ENCODE results near the gene UQCRFS1. TPM values are rescaled to one million over a fixed set of nuclear protein-coding genes. Genes with fewer than 3 reads are reported as not detected.
"Not testable (repeated sequence)": the region's sequence is repeated elsewhere in the genome, so short reads cannot be mapped to it uniquely, and the experiment has no call there.

The UQCRFS1 gene
- polyA plus RNA-seq, 4 donors, result 36.6 to 89.2 (median 80.4) TPM

- Histone ChIP-seq H3K4me1 (ENCODE audit: control insufficient read depth in 3 of 3, insufficient read depth in 2 of 3, low read depth in 1 of 3, low read length in 2 of 3) (no peaks in the 10 kb centered on the region), H3K27me3 (ENCODE audit: control insufficient read depth in 3 of 3, insufficient read depth in 3 of 3, low read length in 3 of 3) (no peaks in the 10 kb centered on the region), H3K9me3 (ENCODE audit: control insufficient read depth in 2 of 2, insufficient read depth in 1 of 2, low read depth in 1 of 2, low read length in 1 of 2) (no peaks in the 10 kb centered on the region), H3K36me3 (ENCODE audit: control insufficient read depth in 3 of 3, insufficient read depth in 2 of 3, low read depth in 1 of 3, low read length in 3 of 3) (no peaks in the 10 kb centered on the region), H3K4me3 (ENCODE audit: low read depth in 1 of 3, low read length in 3 of 3) (no peak overlapping the region), H3K27ac (ENCODE audit: low read depth in 1 of 3, low read length in 2 of 3) (no peak overlapping the region)
- DNase-seq, result no peak
- FAIRE-seq, result no peak
- 17 to 58% (median 25%) methylated on average over 5 of the region's 5 CpGs for WGBS, 3 donors
Measured at GRCh38 chr19:29233591-29233990, 20.6 kb upstream of the UQCRFS1 start.

- Histone ChIP-seq H3K36me3 (ENCODE audit: control insufficient read depth in 3 of 3, insufficient read depth in 2 of 3, low read depth in 1 of 3, low read length in 3 of 3) (no peaks in the 10 kb centered on the region), H3K9me3 (ENCODE audit: control insufficient read depth in 2 of 2, insufficient read depth in 1 of 2, low read depth in 1 of 2, low read length in 1 of 2) (no peaks in the 10 kb centered on the region), H3K27me3 (ENCODE audit: control insufficient read depth in 3 of 3, insufficient read depth in 3 of 3, low read length in 3 of 3) (no peaks in the 10 kb centered on the region), H3K27ac (ENCODE audit: low read depth in 1 of 3, low read length in 2 of 3) (no peak overlapping the region), H3K4me3 (ENCODE audit: low read depth in 1 of 3, low read length in 3 of 3) (no peak overlapping the region), H3K4me1 (ENCODE audit: control insufficient read depth in 3 of 3, insufficient read depth in 2 of 3, low read depth in 1 of 3, low read length in 2 of 3) (no peaks in the 10 kb centered on the region)
- FAIRE-seq, result no peak
- 68 to 87% (median 84%) methylated on average over 3 of the region's 3 CpGs for WGBS, 3 donors
- no peak for DNase-seq
Measured at GRCh38 chr19:29232315-29232852, 19.4 kb upstream of the UQCRFS1 start.

- H3K9me3 ChIP-seq (ENCODE audit: control insufficient read depth in 2 of 2, insufficient read depth in 1 of 2, low read depth in 1 of 2, low read length in 1 of 2); H3K36me3 ChIP-seq (ENCODE audit: control insufficient read depth in 3 of 3, insufficient read depth in 2 of 3, low read depth in 1 of 3, low read length in 3 of 3); H3K4me1 ChIP-seq (ENCODE audit: control insufficient read depth in 3 of 3, insufficient read depth in 2 of 3, low read depth in 1 of 3, low read length in 2 of 3); H3K27ac ChIP-seq (ENCODE audit: low read depth in 1 of 3, low read length in 2 of 3); DNase-seq; FAIRE-seq; H3K4me3 ChIP-seq (ENCODE audit: low read depth in 1 of 3, low read length in 3 of 3); H3K27me3 ChIP-seq (ENCODE audit: control insufficient read depth in 3 of 3, insufficient read depth in 3 of 3, low read length in 3 of 3): not testable (repeated sequence)
- 87 to 96% (median 90%) methylated on average over 4 to 6 of the region's 6 CpGs for WGBS, 3 donors
Measured at GRCh38 chr19:29231306-29231705, 18.4 kb upstream of the UQCRFS1 start.

GRCh38 chr19:29217616-29218015, 4.7 kb upstream of the UQCRFS1 start:
- FAIRE-seq, result no peak
- 72 to 80% (median 75%) methylated on average over 7 of the region's 7 CpGs for WGBS, 3 donors

GRCh38 chr19:29216021-29216420, 3.1 kb upstream of the UQCRFS1 start:
- DNase-seq (peak in 1 of 2 donors; percentile 15), FAIRE-seq (no peak)
- Histone ChIP-seq H3K4me1 (ENCODE audit: control insufficient read depth in 3 of 3, insufficient read depth in 2 of 3, low read depth in 1 of 3, low read length in 2 of 3) (peaks cover 0 to 2% (median 0%) of the 10 kb centered on the region in 3 donors), H3K27me3 (ENCODE audit: control insufficient read depth in 3 of 3, insufficient read depth in 3 of 3, low read length in 3 of 3) (peaks cover 0 to 3% (median 0%) of the 10 kb centered on the region in 3 donors), H3K27ac (ENCODE audit: low read depth in 1 of 3, low read length in 2 of 3) (no peak overlapping the region), H3K9me3 (ENCODE audit: control insufficient read depth in 2 of 2, insufficient read depth in 1 of 2, low read depth in 1 of 2, low read length in 1 of 2) (no peaks in the 10 kb centered on the region), H3K4me3 (ENCODE audit: low read depth in 1 of 3, low read length in 3 of 3) (no peak overlapping the region), H3K36me3 (ENCODE audit: control insufficient read depth in 3 of 3, insufficient read depth in 2 of 3, low read depth in 1 of 3, low read length in 3 of 3) (no peaks in the 10 kb centered on the region)
- WGBS, 3 donors, result 66 to 85% (median 78%) methylated on average over 4 of the region's 4 CpGs

More at GRCh38 chr19:29217616-29218015, 4.7 kb upstream of the UQCRFS1 start:
- no peak for DNase-seq
- Histone ChIP-seq H3K27ac (ENCODE audit: low read depth in 1 of 3, low read length in 2 of 3) (no peak overlapping the region), H3K4me1 (ENCODE audit: control insufficient read depth in 3 of 3, insufficient read depth in 2 of 3, low read depth in 1 of 3, low read length in 2 of 3) (no peaks in the 10 kb centered on the region), H3K27me3 (ENCODE audit: control insufficient read depth in 3 of 3, insufficient read depth in 3 of 3, low read length in 3 of 3) (peaks cover 2 to 7% (median 3%) of the 10 kb centered on the region in 3 donors), H3K4me3 (ENCODE audit: low read depth in 1 of 3, low read length in 3 of 3) (no peak overlapping the region), H3K36me3 (ENCODE audit: control insufficient read depth in 3 of 3, insufficient read depth in 2 of 3, low read depth in 1 of 3, low read length in 3 of 3) (no peaks in the 10 kb centered on the region), H3K9me3 (ENCODE audit: control insufficient read depth in 2 of 2, insufficient read depth in 1 of 2, low read depth in 1 of 2, low read length in 1 of 2) (no peaks in the 10 kb centered on the region)

DNA sequence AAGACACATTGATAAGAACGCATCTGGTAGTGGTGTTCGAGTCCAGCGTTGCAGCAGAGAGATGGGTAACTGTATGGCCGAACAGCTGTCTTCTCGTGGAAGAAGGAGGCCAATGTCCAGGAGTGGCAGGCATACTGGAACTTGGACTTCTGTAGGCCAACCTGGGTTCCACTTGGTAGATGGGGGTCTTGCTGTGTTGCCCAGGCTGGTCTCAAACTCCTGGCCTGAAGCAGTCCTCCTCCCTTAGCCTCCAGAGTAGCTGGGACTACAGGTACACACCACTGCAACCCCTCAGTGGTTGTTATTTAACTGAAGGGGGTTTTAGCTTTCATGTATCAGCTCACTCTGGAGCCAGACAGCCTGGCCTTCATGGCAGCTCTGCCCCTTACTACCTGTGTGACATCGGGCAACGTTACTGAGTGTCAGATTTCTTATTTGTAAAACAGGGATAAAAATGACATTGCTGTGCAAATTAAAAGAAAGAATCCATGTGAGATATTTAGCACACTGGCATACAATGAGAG, 2.4 kb upstream of the UQCRFS1 start:
- Histone ChIP-seq H3K4me1 (ENCODE audit: control insufficient read depth in 3 of 3, insufficient read depth in 2 of 3, low read depth in 1 of 3, low read length in 2 of 3) (peaks cover 0 to 2% (median 0%) of the 10 kb centered on the region in 3 donors), H3K9me3 (ENCODE audit: control insufficient read depth in 2 of 2, insufficient read depth in 1 of 2, low read depth in 1 of 2, low read length in 1 of 2) (no peaks in the 10 kb centered on the region), H3K27ac (ENCODE audit: low read depth in 1 of 3, low read length in 2 of 3) (no peak overlapping the region), H3K4me3 (ENCODE audit: low read depth in 1 of 3, low read length in 3 of 3) (no peak overlapping the region), H3K36me3 (ENCODE audit: control insufficient read depth in 3 of 3, insufficient read depth in 2 of 3, low read depth in 1 of 3, low read length in 3 of 3) (no peaks in the 10 kb centered on the region), H3K27me3 (ENCODE audit: control insufficient read depth in 3 of 3, insufficient read depth in 3 of 3, low read length in 3 of 3) (peaks cover 0 to 3% (median 0%) of the 10 kb centered on the region in 3 donors)
- WGBS, 3 donors, result 84 to 89% (median 89%) methylated on average over 7 of the region's 7 CpGs
- no peak for FAIRE-seq
- no peak for DNase-seq

GRCh38 chr19:29214411-29214810, 1.5 kb upstream of the UQCRFS1 start:
- no peaks in the 10 kb centered on the region for H3K9me3 ChIP-seq (ENCODE audit: control insufficient read depth in 2 of 2, insufficient read depth in 1 of 2, low read depth in 1 of 2, low read length in 1 of 2)
- DNase-seq, result no peak
- H3K4me1 ChIP-seq (ENCODE audit: control insufficient read depth in 3 of 3, insufficient read depth in 2 of 3, low read depth in 1 of 3, low read length in 2 of 3), result peaks cover 0 to 7% (median 0%) of the 10 kb centered on the region in 3 donors
- H3K4me3 ChIP-seq (ENCODE audit: low read depth in 1 of 3, low read length in 3 of 3), result no peak overlapping the region
- FAIRE-seq, result no peak
- 31 to 57% (median 54%) methylated on average over 2 of the region's 2 CpGs for WGBS, 3 donors
- peaks cover 0 to 3% (median 0%) of the 10 kb centered on the region in 3 donors for H3K27me3 ChIP-seq (ENCODE audit: control insufficient read depth in 3 of 3, insufficient read depth in 3 of 3, low read length in 3 of 3)
- no peak overlapping the region for H3K27ac ChIP-seq (ENCODE audit: low read depth in 1 of 3, low read length in 2 of 3)
- no peaks in the 10 kb centered on the region for H3K36me3 ChIP-seq (ENCODE audit: control insufficient read depth in 3 of 3, insufficient read depth in 2 of 3, low read depth in 1 of 3, low read length in 3 of 3)

DNA sequence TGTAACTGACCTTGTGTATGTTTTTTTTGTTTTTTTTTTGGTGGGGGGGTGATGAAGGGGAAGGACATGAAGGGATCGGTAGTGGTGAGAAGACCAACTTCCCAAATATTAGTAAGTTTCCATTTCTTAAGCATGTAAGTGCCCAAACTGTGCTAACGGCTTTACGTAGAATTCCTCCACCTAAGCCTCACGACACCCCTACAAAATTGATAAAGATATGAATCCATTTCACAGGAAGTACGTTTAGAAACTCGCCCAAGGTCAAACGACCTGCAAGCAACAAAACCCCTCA, 649 bp downstream of the UQCRFS1 start:
- no peak for FAIRE-seq
- 0 to 1% (median 1%) methylated on average over 7 of the region's 7 CpGs for WGBS, 3 donors
- Histone ChIP-seq H3K4me1 (ENCODE audit: control insufficient read depth in 3 of 3, insufficient read depth in 2 of 3, low read depth in 1 of 3, low read length in 2 of 3) (peaks cover 0 to 8% (median 0%) of the 10 kb centered on the region in 3 donors), H3K9me3 (ENCODE audit: control insufficient read depth in 2 of 2, insufficient read depth in 1 of 2, low read depth in 1 of 2, low read length in 1 of 2) (no peaks in the 10 kb centered on the region), H3K4me3 (ENCODE audit: low read depth in 1 of 3, low read length in 3 of 3) (peak overlapping the region; percentile 80 to 100 (median 82)), H3K36me3 (ENCODE audit: control insufficient read depth in 3 of 3, insufficient read depth in 2 of 3, low read depth in 1 of 3, low read length in 3 of 3) (no peaks in the 10 kb centered on the region), H3K27me3 (ENCODE audit: control insufficient read depth in 3 of 3, insufficient read depth in 3 of 3, low read length in 3 of 3) (no peaks in the 10 kb centered on the region), H3K27ac (ENCODE audit: low read depth in 1 of 3, low read length in 2 of 3) (peak overlapping the region; percentile 84 to 97 (median 87))
- DNase-seq, result peak in 1 of 2 donors; percentile 26
